Mononuclear cell (primary cell): ENCODE data around the gene LSR. TPM values are rescaled to one million over a fixed set of nuclear protein-coding genes. Genes with fewer than 3 reads are reported as not detected.

Experiments
- H3K27me3 ChIP-seq: 2 replicates; pipeline ENCODE4 v1.6.0; 2011; ENCODE audit warnings: low read length, control low read depth; ENCODE audit not compliant: insufficient read depth
- H3K4me1 ChIP-seq: 2 replicates; pipeline ENCODE4 v1.5.1; 2011; ENCODE audit warnings: mild to moderate bottlenecking, low read length, control low read depth; ENCODE audit not compliant: insufficient read depth
- H3K4me3 ChIP-seq: 2 replicates; pipeline ENCODE4 v1.5.1; 2011; ENCODE audit warnings: mild to moderate bottlenecking, low read length, moderate library complexity
- H3K9me3 ChIP-seq: 2 replicates; pipeline ENCODE4 v1.5.1; 2011; ENCODE audit warnings: low read depth, mild to moderate bottlenecking, control low read depth, low read length
- total RNA-seq: library from RNA; depleted of rRNA; stranded (reverse); fragments of >200 nt; gene quantifications from one replicate; pipeline ENCODE4 v1.2.3, GENCODE V29; 2012

Gene LSR
- total RNA-seq, 1 donor = 13.1 TPM

GRCh38 chr19:35292421-35293362 lies 43.9 kb downstream of the LSR start:
- no peak overlapping the region for H3K4me3 ChIP-seq
- no peaks in the 10 kb centered on the region for H3K27me3 ChIP-seq
- H3K4me1 ChIP-seq = peaks cover 19% of the 10 kb centered on the region
- no peaks in the 10 kb centered on the region for H3K9me3 ChIP-seq

- Histone ChIP-seq H3K4me1 (peaks cover 19% of the 10 kb centered on the region), H3K9me3 (no peaks in the 10 kb centered on the region), H3K4me3 (no peak overlapping the region), H3K27me3 (no peaks in the 10 kb centered on the region)
Measured at GRCh38 chr19:35293363-35293739, 44.5 kb downstream of the LSR start.

GRCh38 chr19:35293808-35294207 lies 45.0 kb downstream of the LSR start:
- Histone ChIP-seq H3K4me1 (peaks cover 19% of the 10 kb centered on the region), H3K9me3 (no peaks in the 10 kb centered on the region), H3K4me3 (no peak overlapping the region), H3K27me3 (no peaks in the 10 kb centered on the region)

DNA sequence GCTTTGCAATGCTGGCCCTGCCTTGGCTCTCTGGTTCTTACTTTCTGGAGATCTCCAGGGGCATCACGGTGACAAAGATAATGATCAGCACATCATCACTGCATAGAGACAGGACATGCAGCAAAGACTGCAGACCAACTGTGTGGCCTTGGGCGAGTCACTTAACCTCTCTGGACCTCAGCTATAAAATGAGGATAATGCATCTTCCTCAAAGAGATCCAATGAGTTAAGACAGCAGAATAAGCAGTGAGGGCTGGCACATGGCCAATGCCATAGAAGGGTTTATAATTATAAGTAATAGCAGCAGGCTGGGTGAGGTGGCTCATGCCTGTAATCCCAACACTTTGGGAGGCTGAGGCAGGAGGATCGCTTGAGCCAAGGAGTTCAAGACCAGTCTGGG lies 45.5 kb downstream of the LSR start:
- no peaks in the 10 kb centered on the region for H3K27me3 ChIP-seq
- peaks cover 19% of the 10 kb centered on the region for H3K4me1 ChIP-seq
- no peaks in the 10 kb centered on the region for H3K9me3 ChIP-seq
- H3K4me3 ChIP-seq = no peak overlapping the region

DNA sequence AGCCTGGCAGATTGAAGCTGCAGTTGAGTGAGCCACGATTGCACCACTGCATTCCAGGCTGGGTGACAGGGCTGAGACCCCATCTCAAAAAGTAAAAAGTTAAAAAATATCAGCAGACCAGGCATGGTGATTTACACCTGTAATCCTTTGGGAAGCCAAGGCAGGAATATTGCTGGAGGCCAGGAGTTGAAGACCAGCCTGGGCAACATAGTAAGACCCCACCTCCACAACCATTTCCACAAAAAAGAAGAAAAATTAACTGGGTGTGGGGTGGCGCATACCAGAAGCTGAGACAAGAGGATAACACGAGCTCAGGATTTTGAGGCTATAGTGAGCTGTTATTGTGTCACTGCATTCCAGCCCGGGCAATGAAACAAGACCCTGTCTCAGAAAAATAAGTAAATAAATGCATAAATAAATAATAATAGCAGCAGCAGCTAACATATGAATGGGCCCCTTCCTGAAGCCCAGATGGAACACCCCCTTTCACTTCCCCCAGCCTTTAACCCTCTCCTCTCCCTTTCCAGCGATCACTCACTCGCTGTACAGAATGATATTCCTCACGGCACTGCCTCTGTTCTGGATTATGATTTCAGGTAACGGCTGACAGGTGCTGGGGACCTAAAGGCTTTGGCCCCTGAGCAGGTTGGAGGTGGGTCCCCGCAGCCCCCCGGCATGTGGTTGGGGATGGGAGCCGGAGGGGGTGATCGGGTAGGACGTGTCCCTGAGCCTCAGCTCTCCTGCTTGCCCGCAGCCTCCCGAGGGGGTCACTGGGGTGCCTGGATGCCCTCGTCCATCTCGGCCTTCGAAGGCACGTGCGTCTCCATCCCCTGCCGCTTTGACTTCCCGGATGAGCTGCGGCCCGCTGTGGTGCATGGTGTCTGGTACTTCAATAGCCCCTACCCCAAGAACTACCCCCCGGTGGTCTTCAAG lies 46.3 kb downstream of the LSR start:
- H3K4me1 ChIP-seq = peaks cover 19% of the 10 kb centered on the region
- H3K9me3 ChIP-seq = no peaks in the 10 kb centered on the region
- H3K4me3 ChIP-seq = no peak overlapping the region
- no peaks in the 10 kb centered on the region for H3K27me3 ChIP-seq

- H3K27me3 ChIP-seq = no peaks in the 10 kb centered on the region
- no peaks in the 10 kb centered on the region for H3K9me3 ChIP-seq
- no peak overlapping the region for H3K4me3 ChIP-seq
- peaks cover 19% of the 10 kb centered on the region for H3K4me1 ChIP-seq
Measured at GRCh38 chr19:35295792-35296462, 47.1 kb downstream of the LSR start.

GRCh38 chr19:35296644-35297514 lies 48.1 kb downstream of the LSR start:
- H3K27me3 ChIP-seq = no peaks in the 10 kb centered on the region
- no peak overlapping the region for H3K4me3 ChIP-seq
- H3K4me1 ChIP-seq = peaks cover 19% of the 10 kb centered on the region

DNA sequence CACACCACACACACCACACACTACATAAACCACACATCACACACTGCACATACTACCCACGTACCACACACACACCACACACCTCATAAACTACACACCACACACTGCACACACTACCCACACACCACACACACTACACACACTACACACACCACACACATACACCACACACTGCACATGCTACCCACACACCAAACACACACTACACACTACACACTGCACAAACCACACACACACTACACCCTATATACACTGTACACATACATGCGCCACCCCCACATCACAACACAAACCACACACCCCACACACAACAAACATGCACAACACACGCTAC lies 48.7 kb downstream of the LSR start:
- Histone ChIP-seq H3K4me1 (peaks cover 19% of the 10 kb centered on the region), H3K9me3 (no peaks in the 10 kb centered on the region), H3K4me3 (no peak overlapping the region), H3K27me3 (no peaks in the 10 kb centered on the region)

More at GRCh38 chr19:35296644-35297514, 48.1 kb downstream of the LSR start:
- no peaks in the 10 kb centered on the region for H3K9me3 ChIP-seq

DNA sequence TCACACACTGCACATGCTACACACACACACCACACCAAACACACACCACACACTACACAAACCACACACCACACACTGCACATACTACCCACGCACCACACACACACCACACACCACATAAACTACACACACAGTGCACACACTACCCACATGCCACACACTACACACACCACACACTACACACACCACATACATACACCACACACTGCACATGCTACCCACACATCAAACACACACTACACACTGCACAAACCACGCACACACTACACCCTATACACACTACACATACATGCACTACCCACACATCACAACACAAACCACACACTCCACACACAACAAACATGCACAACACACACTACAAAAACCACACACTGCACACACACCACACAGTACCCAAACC lies 49.1 kb downstream of the LSR start:
- Histone ChIP-seq H3K4me3 (no peak overlapping the region), H3K4me1 (peaks cover 19% of the 10 kb centered on the region), H3K9me3 (no peaks in the 10 kb centered on the region)

DNA sequence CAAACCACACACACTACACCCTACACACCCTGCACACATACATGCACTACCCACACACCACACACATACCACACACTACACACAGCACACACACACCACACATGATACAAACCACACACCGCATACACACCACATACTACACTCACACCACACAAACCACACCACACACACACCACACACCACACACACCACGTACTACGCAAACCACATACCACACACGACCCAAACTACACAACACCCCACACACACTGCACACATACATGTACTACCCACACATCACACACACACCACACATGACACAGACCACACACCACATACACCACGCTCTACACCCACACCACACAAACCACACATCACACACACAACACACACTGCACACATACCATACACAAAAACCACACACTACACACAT lies 49.8 kb downstream of the LSR start:
- no peak overlapping the region for H3K4me3 ChIP-seq
- no peaks in the 10 kb centered on the region for H3K9me3 ChIP-seq
- H3K4me1 ChIP-seq = peaks cover 19% of the 10 kb centered on the region
- no peaks in the 10 kb centered on the region for H3K27me3 ChIP-seq

More for the DNA sequence above, 49.1 kb downstream of the LSR start:
- H3K27me3 ChIP-seq = no peaks in the 10 kb centered on the region

DNA sequence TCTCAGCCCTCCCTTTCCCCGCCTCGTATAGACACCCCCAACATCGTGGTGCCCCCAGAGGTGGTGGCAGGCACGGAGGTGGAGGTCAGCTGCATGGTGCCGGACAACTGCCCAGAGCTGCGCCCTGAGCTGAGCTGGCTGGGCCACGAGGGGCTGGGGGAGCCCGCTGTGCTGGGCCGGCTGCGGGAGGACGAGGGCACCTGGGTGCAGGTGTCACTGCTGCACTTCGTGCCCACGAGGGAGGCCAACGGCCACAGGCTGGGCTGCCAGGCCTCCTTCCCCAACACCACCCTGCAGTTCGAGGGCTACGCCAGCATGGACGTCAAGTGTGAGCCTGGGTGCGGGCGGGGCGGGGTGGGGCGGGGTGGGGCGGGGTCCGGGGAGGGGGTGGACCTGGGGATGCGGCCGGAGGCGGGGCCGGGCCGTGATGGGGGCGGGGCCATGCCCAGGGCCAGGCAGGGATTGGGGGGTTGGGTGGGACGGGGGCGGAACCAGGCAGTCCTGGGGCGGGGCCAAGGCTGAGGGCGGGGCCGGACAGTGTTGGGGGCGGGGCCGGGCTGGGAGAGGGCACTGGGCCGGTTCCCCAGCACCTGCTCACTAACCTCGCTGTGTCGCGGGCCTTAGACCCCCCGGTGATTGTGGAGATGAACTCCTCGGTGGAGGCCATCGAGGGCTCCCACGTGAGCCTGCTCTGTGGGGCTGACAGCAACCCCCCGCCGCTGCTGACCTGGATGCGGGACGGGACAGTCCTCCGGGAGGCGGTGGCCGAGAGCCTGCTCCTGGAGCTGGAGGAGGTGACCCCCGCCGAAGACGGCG lies 50.9 kb downstream of the LSR start:
- peaks cover 19% of the 10 kb centered on the region for H3K4me1 ChIP-seq
- H3K4me3 ChIP-seq = no peak overlapping the region
- no peaks in the 10 kb centered on the region for H3K9me3 ChIP-seq
- H3K27me3 ChIP-seq = no peaks in the 10 kb centered on the region

DNA sequence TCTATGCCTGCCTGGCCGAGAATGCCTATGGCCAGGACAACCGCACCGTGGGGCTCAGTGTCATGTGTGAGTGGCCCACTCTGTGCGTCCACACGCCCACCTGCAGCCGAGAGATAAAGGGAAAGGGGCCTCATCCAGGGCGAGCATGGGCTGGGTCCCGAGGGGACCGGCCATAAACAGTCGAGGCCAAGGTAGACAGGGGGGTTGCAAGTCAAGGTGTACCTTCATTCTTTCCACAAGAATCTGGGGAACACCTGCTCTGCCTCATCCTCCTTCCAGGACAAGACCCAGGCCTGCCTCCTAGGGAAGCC lies 51.5 kb downstream of the LSR start:
- H3K9me3 ChIP-seq = no peaks in the 10 kb centered on the region
- no peaks in the 10 kb centered on the region for H3K27me3 ChIP-seq
- H3K4me3 ChIP-seq = no peak overlapping the region
- peaks cover 21% of the 10 kb centered on the region for H3K4me1 ChIP-seq

GRCh38 chr19:35301961-35302360 lies 53.2 kb downstream of the LSR start:
- Histone ChIP-seq H3K9me3 (no peaks in the 10 kb centered on the region), H3K4me3 (no peak overlapping the region), H3K4me1 (peaks cover 20% of the 10 kb centered on the region)

DNA sequence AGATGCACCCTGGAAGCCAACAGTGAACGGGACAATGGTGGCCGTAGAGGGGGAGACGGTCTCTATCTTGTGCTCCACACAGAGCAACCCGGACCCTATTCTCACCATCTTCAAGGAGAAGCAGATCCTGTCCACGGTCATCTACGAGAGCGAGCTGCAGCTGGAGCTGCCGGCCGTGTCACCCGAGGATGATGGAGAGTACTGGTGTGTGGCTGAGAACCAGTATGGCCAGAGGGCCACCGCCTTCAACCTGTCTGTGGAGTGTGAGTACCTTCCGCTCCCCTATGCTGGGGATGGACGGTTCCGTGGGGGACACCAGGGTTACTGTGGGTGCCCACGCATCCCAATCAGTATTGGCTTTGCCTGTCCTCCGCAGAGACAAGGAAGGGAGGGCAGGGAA lies 53.6 kb downstream of the LSR start:
- Histone ChIP-seq H3K27me3 (no peaks in the 10 kb centered on the region), H3K4me1 (peaks cover 20% of the 10 kb centered on the region), H3K4me3 (no peak overlapping the region), H3K9me3 (no peaks in the 10 kb centered on the region)

More at GRCh38 chr19:35301961-35302360, 53.2 kb downstream of the LSR start:
- H3K27me3 ChIP-seq = no peaks in the 10 kb centered on the region
